ENCODE data around the gene CCDC57.
"Not testable (repeated sequence)": the region's sequence is repeated elsewhere in the genome, so short reads cannot be mapped to it uniquely, and the experiment has no call there.

CCDC57 gene

GRCh38 chr17:82149401-82150099 is 63.1 kb downstream of the CCDC57 start:
- no peak for DNase-seq

DNA sequence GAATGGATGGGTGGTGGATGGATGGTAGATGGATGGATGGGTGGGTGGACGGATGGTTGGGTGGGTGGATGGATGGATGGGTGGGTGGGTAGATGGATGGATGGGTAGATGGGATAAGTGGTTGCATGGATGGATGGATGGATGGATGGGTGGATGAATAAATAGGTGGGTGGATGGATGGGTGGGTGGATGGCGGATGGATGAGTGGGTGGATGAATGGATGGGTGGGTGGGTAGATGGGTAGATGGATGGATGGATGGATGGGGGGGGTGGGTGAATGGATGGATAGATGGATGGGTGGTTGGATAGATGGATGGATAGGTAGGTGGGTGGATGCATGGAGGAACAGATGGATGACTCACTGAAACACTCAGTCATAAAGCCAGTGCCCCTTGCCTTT is 63.6 kb downstream of the CCDC57 start:
- DNase-seq = no peak

- no peak for DNase-seq
These were observed 64.6 kb downstream of the CCDC57 start for GRCh38 chr17:82148011-82148410.

- DNase-seq = no peak
These were observed 65.7 kb downstream of the CCDC57 start for GRCh38 chr17:82146663-82147654.

DNA sequence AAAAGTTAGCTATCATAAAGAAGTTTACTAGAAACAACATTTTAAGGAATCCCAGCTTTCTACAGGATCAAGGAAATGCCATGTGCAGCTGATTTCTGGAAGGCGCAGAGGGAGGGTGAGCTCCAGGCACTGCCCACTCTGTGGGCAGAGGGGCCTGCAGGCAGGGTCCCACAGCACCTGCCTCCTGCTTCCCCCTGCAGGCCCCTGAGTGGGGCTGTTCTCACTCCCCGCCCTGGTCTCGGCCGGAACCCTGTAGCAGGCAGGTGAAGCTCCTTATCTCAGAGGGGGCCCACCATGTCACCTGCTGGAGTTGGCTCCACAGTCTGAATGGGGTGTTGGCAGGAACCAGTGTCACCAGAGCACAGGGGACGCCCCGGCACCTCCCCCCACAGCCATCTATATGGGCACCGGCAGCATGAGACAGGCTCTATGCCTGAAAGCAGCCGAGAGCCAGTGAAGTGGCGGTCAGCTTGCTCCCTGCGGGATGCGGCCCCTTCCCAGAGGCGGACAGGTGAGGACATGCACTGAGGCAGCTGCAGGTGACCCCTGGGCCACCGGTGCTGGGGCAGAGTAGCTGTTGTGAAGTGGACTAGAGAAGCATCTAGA is 67.0 kb downstream of the CCDC57 start:
- DNase-seq = no peak

- DNase-seq = no peak
These were observed 69.3 kb downstream of the CCDC57 start for GRCh38 chr17:82143333-82143732.

- not testable (repeated sequence) for DNase-seq
These were observed 72.7 kb downstream of the CCDC57 start for GRCh38 chr17:82139961-82140360.

- DNase-seq = no peak
These were observed 74.1 kb downstream of the CCDC57 start for GRCh38 chr17:82138511-82138992.

- no peak for DNase-seq
These were observed 78.5 kb downstream of the CCDC57 start for GRCh38 chr17:82134101-82134500.

DNA sequence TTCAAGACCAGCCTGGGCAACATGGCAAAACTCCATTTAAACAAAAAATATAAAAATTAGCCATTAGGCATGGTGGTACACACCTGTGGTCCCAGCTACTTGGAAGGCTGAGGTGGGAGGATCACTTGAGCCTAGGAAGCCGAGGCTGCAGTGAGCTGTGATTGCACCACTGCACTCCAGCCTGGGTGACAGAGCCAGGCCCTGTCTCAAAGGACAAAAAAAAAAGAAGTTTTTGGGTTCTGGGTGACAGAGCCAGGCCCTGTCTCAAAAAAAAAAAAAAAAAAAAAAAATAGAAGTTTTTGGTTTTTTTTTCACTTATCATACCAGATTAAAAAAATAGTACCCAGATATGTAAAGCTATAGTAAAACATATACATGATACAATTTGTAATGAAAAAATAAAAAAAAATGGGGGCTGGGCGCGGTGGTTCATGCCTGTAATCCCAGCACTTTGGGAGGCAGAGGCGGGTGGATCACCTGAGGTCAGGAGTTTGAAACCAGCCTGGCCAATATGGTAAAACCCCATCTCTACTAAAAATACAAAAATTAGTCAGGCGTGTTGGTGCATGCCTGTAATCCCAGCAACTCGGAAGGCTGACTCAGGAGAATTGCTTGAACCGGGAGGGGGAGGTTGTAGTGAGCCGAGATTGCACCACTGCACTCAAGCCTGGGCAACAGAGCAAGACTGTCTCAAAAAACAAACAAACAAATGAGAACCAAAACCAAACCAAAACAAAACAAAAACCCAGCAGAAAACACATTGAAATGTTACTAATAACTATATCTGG is 79.3 kb downstream of the CCDC57 start:
- not testable (repeated sequence) for DNase-seq

DNA sequence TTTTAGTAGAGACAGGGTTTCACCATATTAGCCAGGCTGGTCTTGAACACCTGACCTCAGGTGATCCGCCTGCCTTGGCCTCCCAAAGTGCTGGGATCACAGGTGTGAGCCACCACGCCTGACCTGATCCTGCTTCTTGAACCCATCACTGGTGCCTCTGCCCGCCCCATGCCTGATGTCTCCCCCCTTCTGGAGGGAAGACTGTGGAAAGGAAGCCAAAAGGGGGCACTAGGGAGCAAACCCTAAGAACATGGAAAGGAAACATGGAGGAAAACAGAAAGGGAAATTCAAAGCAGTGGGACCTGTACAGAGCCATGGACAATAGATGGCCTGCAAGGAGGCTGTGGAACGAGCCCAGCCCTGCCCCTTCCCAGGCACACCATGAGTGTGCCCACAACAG is 83.5 kb downstream of the CCDC57 start:
- DNase-seq = no peak

DNA sequence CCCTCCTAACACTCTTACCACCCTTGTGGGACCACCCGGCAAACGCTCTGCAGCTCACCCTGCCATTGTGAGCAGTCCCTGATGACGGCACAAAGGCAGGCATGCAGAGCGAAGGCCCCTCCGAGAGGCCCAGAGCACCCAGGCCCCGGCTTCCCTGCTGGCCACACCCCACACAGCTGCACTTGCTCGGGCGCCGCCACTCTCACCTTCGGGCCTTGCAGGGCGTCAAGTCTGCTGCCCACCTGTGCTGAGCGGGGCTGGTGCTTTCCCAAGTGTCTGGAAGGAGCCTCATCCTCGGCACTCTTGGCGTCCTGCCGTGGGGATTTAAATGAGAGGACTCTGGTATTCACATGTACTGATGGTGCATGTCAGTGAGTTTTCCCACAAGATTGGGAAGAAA is 84.4 kb downstream of the CCDC57 start:
- no peak for DNase-seq

DNA sequence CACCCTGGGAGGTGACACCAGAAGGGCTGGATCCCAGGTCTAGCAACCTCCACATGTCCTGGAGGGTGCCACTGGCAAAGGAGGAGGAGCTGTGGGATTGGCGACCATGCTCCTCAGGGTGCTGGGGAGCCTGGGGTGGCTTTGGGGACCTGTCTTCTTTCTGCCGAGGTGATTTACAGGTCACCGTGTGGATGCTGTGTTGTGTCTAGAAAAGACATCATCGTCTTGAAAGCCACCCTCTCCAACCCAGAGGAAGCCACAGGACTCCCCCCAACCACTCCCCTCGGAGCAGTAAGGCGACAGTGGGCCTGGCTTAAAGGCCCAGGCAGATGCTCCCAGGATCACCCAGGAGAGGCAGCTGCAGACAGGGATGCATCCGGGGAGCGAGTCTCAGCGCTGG is 84.9 kb downstream of the CCDC57 start:
- no peak for DNase-seq

- no peak for DNase-seq
These were observed 85.4 kb downstream of the CCDC57 start for GRCh38 chr17:82127315-82127595.

DNA sequence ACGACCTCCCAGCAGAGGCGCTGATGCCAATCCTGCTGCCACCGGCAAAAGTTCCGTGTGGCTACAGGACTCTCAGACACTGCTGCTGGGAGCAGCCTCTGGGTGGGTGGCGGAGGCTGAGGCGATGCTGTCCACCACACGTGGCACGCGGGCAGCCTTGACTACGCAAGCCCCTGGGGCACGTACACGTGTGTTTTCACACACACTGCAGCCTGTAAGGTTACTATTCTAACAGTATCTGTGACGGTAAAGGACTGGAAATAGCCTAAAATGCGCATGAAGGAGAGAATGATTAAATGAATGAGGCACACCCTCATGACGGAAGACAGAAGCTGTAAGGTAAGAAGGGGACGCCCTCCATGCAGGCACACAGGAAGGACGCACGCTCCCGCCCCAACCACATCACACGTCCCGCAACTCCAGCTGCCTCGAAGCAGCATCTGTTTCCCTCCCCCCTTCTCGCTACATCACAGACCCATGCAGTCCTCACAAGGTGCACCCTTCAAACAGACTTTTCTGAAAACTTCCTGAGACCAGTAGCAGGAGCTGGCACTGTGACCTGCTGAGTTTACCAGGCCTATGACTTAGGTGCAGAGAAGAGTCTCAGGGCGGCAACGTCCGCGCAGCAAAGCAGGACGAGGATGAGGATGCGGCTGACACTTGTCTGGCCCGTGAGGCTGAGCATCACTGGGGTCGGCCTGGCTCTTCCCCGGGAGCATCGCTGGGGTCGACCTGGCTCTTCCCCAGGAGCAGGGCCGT is 85.9 kb downstream of the CCDC57 start:
- DNase-seq = no peak

- no peak for DNase-seq
These were observed 88.5 kb downstream of the CCDC57 start for GRCh38 chr17:82124101-82124500.

GRCh38 chr17:82121660-82122629 is 90.7 kb downstream of the CCDC57 start:
- no peak for DNase-seq

DNA sequence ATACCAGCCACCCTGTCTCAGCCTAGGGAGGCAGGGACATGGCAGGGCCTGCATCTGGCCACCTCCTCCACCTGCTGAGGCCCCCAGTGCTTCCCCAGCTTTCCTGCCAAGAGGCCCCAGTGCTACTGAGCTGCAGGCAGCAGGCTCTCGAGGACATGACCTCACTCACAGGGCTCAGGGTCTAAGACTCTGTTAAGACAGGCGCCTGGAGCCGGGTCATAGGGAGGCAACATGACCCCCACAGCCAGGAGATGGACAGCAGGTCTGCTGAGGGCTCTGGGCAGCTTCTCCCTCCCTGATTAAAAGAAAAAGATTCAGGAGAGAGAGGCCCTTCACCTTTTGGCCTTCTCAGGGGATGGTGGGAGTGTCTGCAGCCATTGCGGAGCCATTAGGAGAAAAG is 91.4 kb downstream of the CCDC57 start:
- no peak for DNase-seq

- no peak for DNase-seq
These were observed 92.5 kb downstream of the CCDC57 start for GRCh38 chr17:82120148-82120547.

- no peak for DNase-seq
These were observed 93.7 kb downstream of the CCDC57 start for GRCh38 chr17:82118815-82119380.
